GM13976 (cell line): ENCODE measurements around the gene KIAA0586.

ENCODE experiments used
- DNase-seq: peaks from one replicate; pipeline ENCODE4 v3.0.0; 2012; ENCODE audit warnings: low spot score
- CTCF ChIP-seq: IDR thresholded peaks from 2 replicates; pipeline ENCODE4 v1.5.1; 2012; ENCODE audit warnings: borderline replicate concordance, mild to moderate bottlenecking; ENCODE audit not compliant: insufficient read depth; ENCODE audit errors: extremely low read depth, missing control alignments, control extremely low read depth
- in situ Hi-C: fragments of 300-500 bp; cut with MboI; formaldehyde crosslinking; loops from one replicate; pipeline ENCODE4 v1.12.0; 2022; ENCODE audit warnings: low sequenced_read_pairs, mixed read lengths, inconsistent platforms; ENCODE audit not compliant: unreplicated experiment

Gene KIAA0586

GRCh38 chr14:58463147-58463546 lies 35.6 kb downstream of the KIAA0586 start:
- no peak for DNase-seq
- in situ Hi-C loops = no loop called here
- TF ChIP-seq CTCF = no peak

- no peak for TF ChIP-seq CTCF
- DNase-seq = no peak
- in situ Hi-C loops = no loop called here
Measured at GRCh38 chr14:58464652-58465051, 37.1 kb downstream of the KIAA0586 start.

- DNase-seq = no peak
- TF ChIP-seq CTCF = no peak
- in situ Hi-C loops = no loop called here
Measured at GRCh38 chr14:58465421-58465820, 37.9 kb downstream of the KIAA0586 start.

- DNase-seq = no peak
- no peak for TF ChIP-seq CTCF
- in situ Hi-C loops = no loop called here
Measured at GRCh38 chr14:58466459-58466858, 38.9 kb downstream of the KIAA0586 start.

- TF ChIP-seq CTCF = no peak
- DNase-seq = no peak
- in situ Hi-C loops = no loop called here
Measured at GRCh38 chr14:58467575-58467974, 40.1 kb downstream of the KIAA0586 start.

- in situ Hi-C loops = no loop called here
- no peak for TF ChIP-seq CTCF
Measured at GRCh38 chr14:58469309-58469708, 41.8 kb downstream of the KIAA0586 start.

GRCh38 chr14:58476320-58476719 lies 48.8 kb downstream of the KIAA0586 start:
- in situ Hi-C loops = no loop called here
- no peak for DNase-seq
- no peak for TF ChIP-seq CTCF

More at GRCh38 chr14:58469309-58469708, 41.8 kb downstream of the KIAA0586 start:
- DNase-seq = no peak
